CD4-positive, alpha-beta T cell treated with Interleukin-17A for 4 hours (primary cell): ENCODE data around the gene PIGC.

ENCODE experiments used
- DNase-seq: peaks from one replicate; pipeline ENCODE4 v3.0.0-alpha.2; 2020; ENCODE audit warnings: mixed read lengths

PIGC gene

GRCh38 chr1:172443666-172444453, at the start of gene PIGC:
Gene PIGC (minus strand): TSS chr1:172444069. CDS start chr1:172442622, 1,447 bp downstream.
- DNase-seq = peak; percentile 95

GRCh38 chr1:172492421-172492820, 48.6 kb upstream of the PIGC start:
- no peak for DNase-seq

- DNase-seq = no peak
These were observed 46.0 kb upstream of the PIGC start for GRCh38 chr1:172489847-172490246.

GRCh38 chr1:172488393-172488792, 44.5 kb upstream of the PIGC start:
- no peak for DNase-seq

GRCh38 chr1:172487550-172487949, 43.7 kb upstream of the PIGC start:
- DNase-seq = peak; percentile 28

- DNase-seq = no peak
These were observed 43.1 kb upstream of the PIGC start for GRCh38 chr1:172486805-172487454.

- DNase-seq = no peak
These were observed 41.8 kb upstream of the PIGC start for GRCh38 chr1:172485626-172486025.

GRCh38 chr1:172484252-172484651, 40.4 kb upstream of the PIGC start:
- no peak for DNase-seq

- no peak for DNase-seq
These were observed 39.6 kb upstream of the PIGC start for GRCh38 chr1:172483448-172483847.

GRCh38 chr1:172482044-172482443, 38.2 kb upstream of the PIGC start:
- DNase-seq = no peak

- no peak for DNase-seq
These were observed 36.6 kb upstream of the PIGC start for GRCh38 chr1:172480431-172480830.

- no peak for DNase-seq
These were observed 34.6 kb upstream of the PIGC start for GRCh38 chr1:172478485-172478884.

GRCh38 chr1:172477741-172478140, 33.9 kb upstream of the PIGC start:
- DNase-seq = no peak

- DNase-seq = no peak
These were observed 33.3 kb upstream of the PIGC start for GRCh38 chr1:172477216-172477615.

GRCh38 chr1:172476218-172476811, 32.4 kb upstream of the PIGC start:
- DNase-seq = no peak

GRCh38 chr1:172473842-172474241, 30.0 kb upstream of the PIGC start:
- DNase-seq = no peak

GRCh38 chr1:172473302-172473701, 29.4 kb upstream of the PIGC start:
- DNase-seq = no peak

GRCh38 chr1:172472495-172472894, 28.6 kb upstream of the PIGC start:
- no peak for DNase-seq

GRCh38 chr1:172471666-172472065, 27.8 kb upstream of the PIGC start:
- DNase-seq = no peak

GRCh38 chr1:172470149-172470548, 26.3 kb upstream of the PIGC start:
- no peak for DNase-seq

GRCh38 chr1:172469717-172470116, 25.8 kb upstream of the PIGC start:
- no peak for DNase-seq

GRCh38 chr1:172468296-172468695, 24.4 kb upstream of the PIGC start:
- no peak for DNase-seq

- no peak for DNase-seq
These were observed 23.6 kb upstream of the PIGC start for GRCh38 chr1:172467446-172467845.

GRCh38 chr1:172466795-172467407, 23.0 kb upstream of the PIGC start:
- DNase-seq = no peak
